NAMALWA (cell line): ENCODE data around the gene SYTL2.

Experiments used
- DNase-seq: peaks from one replicate; pipeline ENCODE4 v3.0.0-alpha.2; 2015; ENCODE audit warnings: low spot score

The SYTL2 gene

GRCh38 chr11:85827748-85828639 is 17.1 kb upstream of the SYTL2 start:
- DNase-seq = no peak

GRCh38 chr11:85826116-85826855 is 15.3 kb upstream of the SYTL2 start:
- DNase-seq = peak; percentile 20

GRCh38 chr11:85825616-85826015 is 14.7 kb upstream of the SYTL2 start:
- DNase-seq = no peak

GRCh38 chr11:85823816-85824215 is 12.9 kb upstream of the SYTL2 start:
- DNase-seq = no peak

GRCh38 chr11:85822814-85823213 is 11.9 kb upstream of the SYTL2 start:
- no peak for DNase-seq

- DNase-seq = no peak
These were observed 10.7 kb upstream of the SYTL2 start for GRCh38 chr11:85821636-85822035.

GRCh38 chr11:85819441-85819840 is 8.5 kb upstream of the SYTL2 start:
- DNase-seq = no peak

GRCh38 chr11:85815186-85815931 is 4.4 kb upstream of the SYTL2 start:
- no peak for DNase-seq

- DNase-seq = no peak
These were observed 2.8 kb upstream of the SYTL2 start for GRCh38 chr11:85813721-85814120.

- DNase-seq = peak; percentile 7
These were observed 683 bp upstream of the SYTL2 start for GRCh38 chr11:85811624-85812023.

GRCh38 chr11:85810521-85810870 is 445 bp downstream of the SYTL2 start:
- no peak for DNase-seq

GRCh38 chr11:85809863-85810262 is 1.1 kb downstream of the SYTL2 start:
- DNase-seq = peak; percentile 39

- peak; percentile 75 for DNase-seq
These were observed 1.8 kb downstream of the SYTL2 start for GRCh38 chr11:85809191-85809590.

- DNase-seq = no peak
These were observed 4.1 kb downstream of the SYTL2 start for GRCh38 chr11:85806876-85807275.

GRCh38 chr11:85806016-85806415 is 4.9 kb downstream of the SYTL2 start:
- no peak for DNase-seq

- no peak for DNase-seq
These were observed 5.6 kb downstream of the SYTL2 start for GRCh38 chr11:85805387-85805786.

GRCh38 chr11:85803920-85804319 is 7.0 kb downstream of the SYTL2 start:
- no peak for DNase-seq

GRCh38 chr11:85803303-85803702 is 7.6 kb downstream of the SYTL2 start:
- no peak for DNase-seq

- DNase-seq = no peak
These were observed 9.4 kb downstream of the SYTL2 start for GRCh38 chr11:85801527-85801926.

GRCh38 chr11:85800595-85801342 is 10.2 kb downstream of the SYTL2 start:
- no peak for DNase-seq

- DNase-seq = no peak
These were observed 11.8 kb downstream of the SYTL2 start for GRCh38 chr11:85799142-85799541.

- DNase-seq = no peak
These were observed 12.6 kb downstream of the SYTL2 start for GRCh38 chr11:85798361-85798760.
